NT2/D1 (cell line): Measurements from ENCODE around the gene MBD2.

Experiments used
- SUZ12 ChIP-seq: IDR thresholded peaks from 2 replicates; pipeline ENCODE4 v1.6.1; 2011; ENCODE audit not compliant: insufficient read length, insufficient read depth; ENCODE audit errors: extremely low read depth
- YY1 ChIP-seq: IDR thresholded peaks from 2 replicates; pipeline ENCODE4 v1.6.1; 2011; ENCODE audit not compliant: insufficient read length, insufficient read depth

DNA sequence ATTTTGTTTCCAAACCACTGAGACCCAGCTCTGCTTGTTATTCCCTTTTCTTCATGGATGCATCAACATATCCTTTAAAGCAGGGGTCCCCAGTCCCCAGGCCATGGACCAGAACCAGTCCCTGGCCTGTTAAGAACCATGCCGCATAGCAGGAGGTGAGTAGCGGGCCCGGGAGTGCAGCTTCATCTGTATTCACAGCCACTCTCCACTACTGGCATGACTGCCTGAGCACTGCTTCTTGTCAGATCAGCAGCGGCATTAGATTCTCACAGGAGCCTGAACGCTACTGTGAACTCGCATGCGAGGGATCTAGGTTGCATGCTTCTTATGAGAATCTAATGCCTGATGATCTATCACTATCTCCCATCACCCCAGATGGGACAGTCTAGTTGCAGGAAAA is 43.2 kb upstream of the MBD2 start:
- no peak for TF ChIP-seq YY1
- TF ChIP-seq SUZ12: no peak
